Measurements from ENCODE around the gene PTPN4. TPM values are rescaled to one million over a fixed set of nuclear protein-coding genes. Genes with fewer than 3 reads are reported as not detected.

PTPN4 gene
- total RNA-seq, 2 donors from 2014 or later, result 23.7 to 65.3 TPM

GRCh38 chr2:119950966-119951365 is 191.2 kb downstream of the PTPN4 start:
- Histone ChIP-seq H3K36me3 (no peaks in the 10 kb centered on the region), H3K9me3 (no peaks in the 10 kb centered on the region), H3K4me3 (no peak overlapping the region), H3K4me1 (replicated peaks) (no peaks in the 10 kb centered on the region), H3K27me3 (replicated peaks; ENCODE audit: insufficient read depth) (no peaks in the 10 kb centered on the region), H3K27ac (no peak overlapping the region)
- no peak for TF ChIP-seq CTCF (IDR thresholded peaks at IDR 0.05)
- no peak for TF ChIP-seq POLR2A (IDR thresholded peaks at IDR 0.05)
- TF ChIP-seq POLR2AphosphoS5 (IDR thresholded peaks at IDR 0.05), result no peak
- 67% methylated on average over 2 of the region's 2 CpGs for WGBS
- no peak for DNase-seq (ENCODE audit: low spot score)
- intact Hi-C loops (cut with DNase I), result loop anchor here (5.0 kb wide), 1 partner anchor 361 kb away; no protein-coding TSS in a partner anchor

- Histone ChIP-seq H3K27ac (no peak overlapping the region), H3K9me3 (no peaks in the 10 kb centered on the region), H3K27me3 (replicated peaks; ENCODE audit: insufficient read depth) (no peaks in the 10 kb centered on the region), H3K36me3 (no peaks in the 10 kb centered on the region), H3K4me1 (replicated peaks) (no peaks in the 10 kb centered on the region), H3K4me3 (no peak overlapping the region)
- no peak for DNase-seq (ENCODE audit: low spot score)
- intact Hi-C loops (cut with DNase I), result no loop called here
- TF ChIP-seq POLR2A (IDR thresholded peaks at IDR 0.05) (no peak), POLR2AphosphoS5 (IDR thresholded peaks at IDR 0.05) (no peak), CTCF (IDR thresholded peaks at IDR 0.05) (no peak)
These were observed 199.0 kb downstream of the PTPN4 start for GRCh38 chr2:119958670-119959268.

GRCh38 chr2:119960821-119961220 is 201.1 kb downstream of the PTPN4 start:
- Histone ChIP-seq H3K27me3 (replicated peaks; ENCODE audit: insufficient read depth) (no peaks in the 10 kb centered on the region), H3K4me1 (replicated peaks) (no peaks in the 10 kb centered on the region), H3K4me3 (no peak overlapping the region), H3K9me3 (no peaks in the 10 kb centered on the region), H3K36me3 (no peaks in the 10 kb centered on the region), H3K27ac (no peak overlapping the region)
- intact Hi-C loops (cut with DNase I), result no loop called here
- TF ChIP-seq POLR2A (IDR thresholded peaks at IDR 0.05), result no peak
- no peak for TF ChIP-seq CTCF (IDR thresholded peaks at IDR 0.05)
- TF ChIP-seq POLR2AphosphoS5 (IDR thresholded peaks at IDR 0.05), result no peak
- no peak for DNase-seq (ENCODE audit: low spot score)
- 72% methylated on average over 2 of the region's 2 CpGs for WGBS

GRCh38 chr2:119981896-119982295 is 222.2 kb downstream of the PTPN4 start:
- Histone ChIP-seq H3K9me3 (no peaks in the 10 kb centered on the region), H3K27ac (no peak overlapping the region), H3K27me3 (replicated peaks; ENCODE audit: insufficient read depth) (no peaks in the 10 kb centered on the region), H3K36me3 (no peaks in the 10 kb centered on the region), H3K4me3 (no peak overlapping the region), H3K4me1 (replicated peaks) (no peaks in the 10 kb centered on the region)
- TF ChIP-seq POLR2AphosphoS5 (IDR thresholded peaks at IDR 0.05) (no peak), CTCF (IDR thresholded peaks at IDR 0.05) (no peak), POLR2A (IDR thresholded peaks at IDR 0.05) (no peak)
- no peak for DNase-seq (ENCODE audit: low spot score)
- intact Hi-C loops (cut with DNase I), result no loop called here

- TF ChIP-seq POLR2AphosphoS5 (IDR thresholded peaks at IDR 0.05) (no peak), POLR2A (IDR thresholded peaks at IDR 0.05) (no peak), CTCF (IDR thresholded peaks at IDR 0.05) (no peak)
- H3K27ac ChIP-seq, result no peak overlapping the region
- H3K27me3 ChIP-seq (replicated peaks; ENCODE audit: insufficient read depth), result no peaks in the 10 kb centered on the region
- H3K9me3 ChIP-seq, result no peaks in the 10 kb centered on the region
- no peaks in the 10 kb centered on the region for H3K4me1 ChIP-seq (replicated peaks)
- no peak for DNase-seq (ENCODE audit: low spot score)
- no peaks in the 10 kb centered on the region for H3K36me3 ChIP-seq
- H3K4me3 ChIP-seq, result no peak overlapping the region
- 63% methylated on average over 2 of the region's 2 CpGs for WGBS
- intact Hi-C loops (cut with DNase I), result no loop called here
These were observed 222.8 kb downstream of the PTPN4 start for GRCh38 chr2:119982506-119982905.
